Breast epithelium (tissue), 3 donors: Measurements from ENCODE around the gene SLC35A4.

ENCODE experiments used
- POLR2A ChIP-seq: fragments of 450-650 bp; IDR thresholded peaks from one replicate; pipeline ENCODE4 v1.6.1; 2016; ENCODE audit warnings: antibody characterized with exemption, mild to moderate bottlenecking, moderate library complexity
- POLR2AphosphoS5 ChIP-seq, 3 donors: sonication (generic); formaldehyde crosslinking; IDR thresholded peaks; one replicate each; pipeline ENCODE4 v1.6.1; 2017; ENCODE audit warnings: antibody characterized with exemption in 3 of 3
- TF ChIP-seq, protein P1 (sequence below), 3 donors: fragments of 450-650 bp; IDR thresholded peaks; one replicate each; pipeline ENCODE4 v1.5.1; 2016 to 2017; ENCODE audit warnings: antibody characterized with exemption in 3 of 3, mild to moderate bottlenecking in 3 of 3, moderate library complexity in 3 of 3

DNA sequence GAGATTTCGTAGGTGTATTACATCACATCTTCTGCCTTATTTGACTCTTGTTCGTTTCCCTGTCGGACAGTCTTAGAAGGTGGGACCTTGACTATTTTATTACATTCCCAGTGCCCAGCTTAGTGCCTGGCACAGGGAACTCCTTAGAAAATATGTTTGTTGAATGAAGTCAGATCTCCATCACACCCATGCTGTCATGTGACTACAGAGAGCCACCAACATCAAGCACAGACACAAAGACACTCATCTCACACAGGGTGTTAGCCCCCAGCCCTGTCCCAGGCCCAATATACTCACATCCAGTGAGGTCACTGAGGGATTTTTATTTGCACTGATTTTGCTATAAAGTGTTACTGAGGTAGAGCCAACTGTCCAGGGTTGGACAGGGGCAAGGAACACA lies 6.7 kb upstream of the SLC35A4 start:
- TF ChIP-seq, protein P1, sequence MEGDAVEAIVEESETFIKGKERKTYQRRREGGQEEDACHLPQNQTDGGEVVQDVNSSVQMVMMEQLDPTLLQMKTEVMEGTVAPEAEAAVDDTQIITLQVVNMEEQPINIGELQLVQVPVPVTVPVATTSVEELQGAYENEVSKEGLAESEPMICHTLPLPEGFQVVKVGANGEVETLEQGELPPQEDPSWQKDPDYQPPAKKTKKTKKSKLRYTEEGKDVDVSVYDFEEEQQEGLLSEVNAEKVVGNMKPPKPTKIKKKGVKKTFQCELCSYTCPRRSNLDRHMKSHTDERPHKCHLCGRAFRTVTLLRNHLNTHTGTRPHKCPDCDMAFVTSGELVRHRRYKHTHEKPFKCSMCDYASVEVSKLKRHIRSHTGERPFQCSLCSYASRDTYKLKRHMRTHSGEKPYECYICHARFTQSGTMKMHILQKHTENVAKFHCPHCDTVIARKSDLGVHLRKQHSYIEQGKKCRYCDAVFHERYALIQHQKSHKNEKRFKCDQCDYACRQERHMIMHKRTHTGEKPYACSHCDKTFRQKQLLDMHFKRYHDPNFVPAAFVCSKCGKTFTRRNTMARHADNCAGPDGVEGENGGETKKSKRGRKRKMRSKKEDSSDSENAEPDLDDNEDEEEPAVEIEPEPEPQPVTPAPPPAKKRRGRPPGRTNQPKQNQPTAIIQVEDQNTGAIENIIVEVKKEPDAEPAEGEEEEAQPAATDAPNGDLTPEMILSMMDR (IDR thresholded peaks at IDR 0.05): no peak
- no peak for TF ChIP-seq POLR2AphosphoS5 (IDR thresholded peaks at IDR 0.05)
- TF ChIP-seq POLR2A: no peak
